Superior temporal gyrus (tissue), 1 donor: ENCODE measurements around the gene SPARCL1.

Source experiments
- DNase-seq: peaks from one replicate; pipeline ENCODE4 v3.0.0-alpha.2; 2016; ENCODE audit errors: extremely low spot score

SPARCL1 gene

GRCh38 chr4:87541521-87541920 lies 12.3 kb upstream of the SPARCL1 start:
- DNase-seq, result no peak

GRCh38 chr4:87540146-87541058 lies 11.2 kb upstream of the SPARCL1 start:
- peak; percentile 30 for DNase-seq

GRCh38 chr4:87532907-87533306 lies 3.7 kb upstream of the SPARCL1 start:
- DNase-seq, result no peak

GRCh38 chr4:87532109-87532508 lies 2.9 kb upstream of the SPARCL1 start:
- DNase-seq, result no peak

GRCh38 chr4:87531621-87532020 lies 2.4 kb upstream of the SPARCL1 start:
- no peak for DNase-seq

- DNase-seq, result peak; percentile 76
These were observed 1.7 kb upstream of the SPARCL1 start for GRCh38 chr4:87530868-87531267.

- DNase-seq, result no peak
These were observed 1.1 kb upstream of the SPARCL1 start for GRCh38 chr4:87530229-87530628.

GRCh38 chr4:87527431-87528220 lies 1.6 kb downstream of the SPARCL1 start:
- DNase-seq, result no peak

GRCh38 chr4:87525636-87526295 lies 3.4 kb downstream of the SPARCL1 start:
- DNase-seq, result peak; percentile 68

GRCh38 chr4:87524456-87524855 lies 4.7 kb downstream of the SPARCL1 start:
- no peak for DNase-seq

GRCh38 chr4:87523307-87523706 lies 5.9 kb downstream of the SPARCL1 start:
- no peak for DNase-seq

- DNase-seq, result no peak
These were observed 7.3 kb downstream of the SPARCL1 start for GRCh38 chr4:87521757-87522374.

GRCh38 chr4:87521319-87521718 lies 7.9 kb downstream of the SPARCL1 start:
- no peak for DNase-seq

- no peak for DNase-seq
These were observed 11.6 kb downstream of the SPARCL1 start for GRCh38 chr4:87517621-87518020.

GRCh38 chr4:87516683-87517082 lies 12.5 kb downstream of the SPARCL1 start:
- no peak for DNase-seq

GRCh38 chr4:87512400-87512799 lies 16.8 kb downstream of the SPARCL1 start:
- no peak for DNase-seq

GRCh38 chr4:87511500-87511899 lies 17.7 kb downstream of the SPARCL1 start:
- no peak for DNase-seq

- DNase-seq, result no peak
These were observed 18.4 kb downstream of the SPARCL1 start for GRCh38 chr4:87510747-87511146.

GRCh38 chr4:87506974-87507701 lies 22.0 kb downstream of the SPARCL1 start:
- DNase-seq, result no peak

- no peak for DNase-seq
These were observed 23.3 kb downstream of the SPARCL1 start for GRCh38 chr4:87505862-87506261.

- no peak for DNase-seq
These were observed 26.5 kb downstream of the SPARCL1 start for GRCh38 chr4:87502580-87503238.
